HG03095 (cell line): ENCODE measurements around the gene PLA2G3.

Experiments used
- ATAC-seq: cut with Tn5 transposase; IDR thresholded peaks from one replicate; pipeline ENCODE4 v1.9.1; 2021; ENCODE audit warnings: moderate library complexity; ENCODE audit not compliant: unreplicated experiment

The PLA2G3 gene

DNA sequence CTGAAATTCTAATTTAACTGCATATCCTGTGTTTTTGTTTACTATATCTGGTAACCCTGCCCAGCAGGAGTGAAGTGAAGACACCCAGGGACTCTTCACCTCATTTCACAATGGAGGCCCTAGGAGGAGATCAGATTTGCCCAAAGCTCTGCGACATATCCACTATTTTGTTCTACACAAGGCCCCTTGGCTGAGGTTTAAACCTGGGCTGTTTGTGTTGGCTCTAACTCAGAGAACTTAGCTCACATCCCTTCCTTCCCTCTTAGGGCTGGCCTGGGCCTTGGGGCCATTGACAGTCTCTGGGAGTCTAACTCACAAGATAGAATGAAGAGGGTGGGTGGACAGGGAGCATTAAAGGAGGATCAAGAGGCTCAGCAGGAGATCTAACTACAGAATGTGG is 8.2 kb upstream of the PLA2G3 start:
- ATAC-seq = no peak

DNA sequence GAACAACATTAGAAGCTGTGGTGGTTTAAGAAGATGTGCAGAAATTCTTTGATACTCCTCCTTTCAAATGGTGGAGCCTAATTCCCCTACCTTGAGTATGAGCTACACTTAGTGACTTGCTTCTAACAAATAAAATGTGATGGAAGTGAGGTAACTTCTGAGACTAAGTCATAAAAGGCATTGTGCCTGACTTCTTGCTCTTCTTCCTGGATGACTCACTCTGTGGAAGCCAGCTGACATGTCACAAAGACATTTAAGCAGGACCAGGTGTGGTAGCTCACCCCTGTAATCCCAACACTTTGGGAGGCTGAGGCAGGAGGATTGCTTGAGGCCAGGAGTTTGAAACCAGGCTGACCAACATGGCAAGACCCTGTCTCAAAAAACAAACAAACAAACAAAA is 3.9 kb upstream of the PLA2G3 start:
- no peak for ATAC-seq

DNA sequence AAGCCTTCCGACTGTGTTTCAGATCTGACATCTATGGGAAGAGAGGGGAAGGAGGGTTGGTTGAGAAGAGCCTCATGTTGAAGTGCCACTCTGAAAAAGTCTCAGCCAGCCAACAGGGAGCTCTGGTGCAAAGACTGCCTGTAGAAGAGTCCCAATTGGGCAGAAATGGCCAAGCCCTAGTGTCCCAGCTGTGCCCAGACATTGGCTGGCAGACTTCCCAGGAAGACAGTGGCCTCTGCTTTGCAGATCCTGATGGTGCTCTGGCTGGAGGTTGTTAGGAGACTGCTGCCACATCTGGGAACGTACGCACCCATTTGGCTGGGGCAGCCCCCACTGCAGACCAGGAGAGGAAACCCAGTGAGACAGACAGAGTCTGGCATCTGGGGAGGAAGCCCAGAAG is 3.2 kb upstream of the PLA2G3 start:
- ATAC-seq = no peak

DNA sequence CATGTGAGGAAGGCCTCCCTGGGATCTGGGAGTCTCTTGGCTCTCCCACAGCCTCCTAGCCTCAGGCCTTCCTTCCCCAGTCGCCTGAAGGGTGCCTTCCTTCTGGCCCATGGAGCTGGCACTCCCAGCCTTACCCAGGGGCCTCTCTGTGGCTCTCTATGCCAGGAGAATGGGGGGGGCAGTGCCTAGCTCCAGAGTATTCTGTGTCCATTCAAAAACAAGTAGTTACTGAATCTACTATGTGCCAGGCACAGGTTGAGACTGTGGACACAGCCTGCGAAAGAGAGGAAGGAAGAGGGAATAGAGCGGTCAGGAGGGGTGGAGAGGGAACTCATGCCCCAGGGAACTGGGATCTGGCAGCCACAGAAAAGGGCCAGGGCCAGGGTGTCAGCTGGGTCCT is 2.7 kb upstream of the PLA2G3 start:
- ATAC-seq = no peak

DNA sequence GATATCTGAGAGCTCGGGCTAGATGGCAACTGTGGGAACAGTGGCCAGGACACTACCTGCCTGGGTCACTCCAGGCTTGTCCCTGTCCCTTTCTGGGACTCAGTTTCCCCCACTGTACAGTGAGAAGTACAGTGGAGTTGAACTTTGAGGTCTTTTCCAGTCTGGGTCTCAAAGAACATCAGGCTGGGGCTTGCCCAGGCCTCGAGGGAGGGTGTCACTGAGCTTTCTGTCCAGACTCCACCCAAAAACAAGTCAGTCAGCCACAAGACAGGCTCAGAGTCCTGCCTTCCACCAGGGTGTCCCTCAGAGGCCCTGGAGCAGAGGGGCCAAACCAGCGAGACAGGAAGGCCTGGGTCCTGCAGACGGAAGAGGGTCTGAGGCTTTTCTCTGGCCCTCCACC is 2.0 kb upstream of the PLA2G3 start:
- ATAC-seq = no peak

DNA sequence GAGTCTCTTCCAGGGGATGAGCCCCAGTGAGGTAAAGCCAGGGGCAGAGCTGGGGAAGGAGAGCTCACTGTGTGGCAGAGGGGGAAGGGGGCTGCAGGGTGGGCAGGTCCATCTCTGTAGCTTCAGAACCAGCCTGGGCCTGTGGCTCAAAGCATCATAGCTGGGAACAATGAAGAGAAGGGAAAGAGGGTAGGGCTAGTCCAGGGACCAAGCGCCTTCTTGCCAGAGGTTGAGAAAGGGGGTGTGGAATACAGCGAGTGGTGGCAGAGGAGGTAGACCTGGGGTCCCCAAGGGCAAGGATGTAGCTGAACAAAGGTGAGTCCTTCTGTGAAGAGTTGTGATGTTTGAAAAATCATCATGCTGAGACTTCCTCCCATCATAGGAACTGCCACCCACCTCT is 1.2 kb upstream of the PLA2G3 start:
- no peak for ATAC-seq

DNA sequence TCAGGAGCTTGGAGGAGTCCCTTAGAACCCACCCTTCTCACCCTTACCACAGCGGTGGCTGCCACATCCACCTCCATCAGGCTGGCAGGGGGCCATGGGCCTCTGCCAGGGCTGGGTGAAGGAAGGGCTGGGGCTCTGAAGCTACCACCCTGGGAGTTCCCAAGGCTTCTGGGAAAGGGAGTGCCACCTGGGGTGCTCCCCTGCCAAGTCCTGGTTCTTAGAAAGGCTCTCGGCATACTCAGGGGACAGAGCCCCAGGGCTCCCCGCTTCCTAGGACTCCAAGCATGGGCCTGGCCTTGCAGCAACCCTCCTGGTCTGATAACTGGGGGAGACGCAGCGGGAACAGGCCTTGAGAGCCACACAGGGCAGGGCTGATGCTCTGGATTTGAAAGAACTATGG is 438 bp upstream of the PLA2G3 start:
- ATAC-seq = no peak

DNA sequence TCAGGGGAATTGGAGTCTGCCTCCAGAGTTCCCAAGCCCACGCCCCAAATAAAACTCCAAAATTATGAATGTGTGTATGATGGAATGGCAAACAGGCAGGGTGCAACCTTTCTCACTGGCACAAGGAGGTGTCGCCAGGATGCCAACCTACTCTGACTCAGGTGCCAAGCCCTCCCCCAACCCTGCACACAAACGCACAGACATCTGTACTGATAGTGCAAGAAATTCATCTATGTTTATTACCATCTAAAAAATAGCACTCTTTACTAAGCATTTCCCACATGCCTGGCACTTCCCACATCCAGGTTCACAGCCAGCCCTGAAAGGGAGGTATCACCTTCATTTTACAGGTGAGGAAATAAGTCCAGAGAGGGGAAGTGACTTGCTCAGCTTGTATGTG is 1.2 kb downstream of the PLA2G3 start:
- no peak for ATAC-seq

DNA sequence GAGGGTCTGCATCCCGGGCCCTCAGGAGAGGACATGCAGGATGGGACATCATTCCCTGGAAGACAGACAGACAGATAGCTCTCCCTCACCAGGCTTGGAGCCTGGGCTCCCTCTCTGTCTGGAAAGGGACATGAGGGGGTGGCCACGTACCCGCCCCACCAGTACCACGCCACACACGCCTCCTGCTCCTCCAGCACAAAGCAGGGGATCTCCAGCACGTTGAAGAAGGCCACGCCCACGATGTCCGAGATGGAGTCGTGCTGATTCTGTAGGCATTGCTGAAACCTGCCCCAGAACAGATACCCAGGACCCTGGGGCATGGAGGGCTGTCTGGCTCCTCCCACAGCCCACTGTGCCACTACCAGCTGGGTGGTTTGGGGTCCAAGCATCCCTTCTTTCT is 2.2 kb downstream of the PLA2G3 start:
- ATAC-seq = no peak

DNA sequence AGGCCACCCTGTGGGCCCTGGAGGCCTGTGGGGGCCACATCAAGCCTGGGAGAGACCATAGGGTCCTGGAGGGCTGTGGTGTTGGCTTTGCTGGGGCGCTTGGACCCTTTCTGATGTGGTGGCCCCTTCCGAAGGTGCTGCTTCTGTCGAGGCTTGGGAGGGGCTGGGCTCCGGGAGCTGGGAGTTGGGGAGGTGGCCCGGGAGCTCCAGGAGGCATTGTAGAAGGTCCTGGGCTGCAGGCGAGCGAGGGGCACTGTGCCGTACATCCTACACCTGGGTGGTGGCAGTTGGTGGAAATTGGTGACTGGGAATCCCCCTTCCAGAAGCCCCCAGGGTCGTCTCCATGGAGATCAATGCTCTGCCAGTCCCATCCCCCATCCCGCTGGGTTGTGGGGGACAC is 2.6 kb downstream of the PLA2G3 start:
- ATAC-seq = no peak

DNA sequence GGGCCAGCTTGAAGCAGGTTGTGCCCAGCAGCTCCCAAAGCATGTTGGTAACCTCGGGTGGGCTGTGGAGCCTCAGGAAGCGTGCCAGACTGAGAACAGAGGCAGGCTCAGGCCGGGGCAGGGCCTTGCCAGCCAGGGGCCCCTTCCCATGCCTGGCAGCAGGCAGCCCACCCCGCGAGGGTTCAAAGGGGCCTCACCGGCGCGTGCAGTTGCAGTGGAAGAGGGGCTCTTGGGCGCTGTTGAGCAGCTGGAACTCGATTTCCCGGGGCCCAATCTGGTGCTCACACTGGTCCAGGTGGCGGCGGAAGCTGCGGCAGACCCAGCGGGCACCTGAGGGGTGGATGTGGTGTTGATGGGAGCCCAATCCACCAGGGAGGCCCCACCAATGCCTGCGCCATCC is 3.6 kb downstream of the PLA2G3 start:
- ATAC-seq = no peak

DNA sequence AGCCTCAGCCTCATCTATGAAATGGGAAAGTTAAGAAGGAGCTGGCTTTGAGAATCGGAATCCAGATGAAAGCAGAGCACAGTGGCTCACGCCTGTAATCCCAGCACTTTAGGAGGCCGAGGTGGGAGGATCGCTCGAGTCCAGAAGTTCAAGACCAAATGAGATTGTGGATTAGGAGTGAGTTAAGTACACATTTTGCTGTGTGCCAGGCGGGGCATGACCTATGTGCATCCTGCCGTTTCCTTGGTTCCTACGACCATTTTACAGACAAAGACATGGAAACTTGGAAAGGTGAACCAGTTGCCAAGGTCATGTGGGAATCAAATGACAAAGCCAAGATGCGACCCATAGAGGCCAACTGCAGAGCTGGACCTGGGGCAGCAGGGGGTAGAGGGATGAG is 4.2 kb downstream of the PLA2G3 start:
- no peak for ATAC-seq

DNA sequence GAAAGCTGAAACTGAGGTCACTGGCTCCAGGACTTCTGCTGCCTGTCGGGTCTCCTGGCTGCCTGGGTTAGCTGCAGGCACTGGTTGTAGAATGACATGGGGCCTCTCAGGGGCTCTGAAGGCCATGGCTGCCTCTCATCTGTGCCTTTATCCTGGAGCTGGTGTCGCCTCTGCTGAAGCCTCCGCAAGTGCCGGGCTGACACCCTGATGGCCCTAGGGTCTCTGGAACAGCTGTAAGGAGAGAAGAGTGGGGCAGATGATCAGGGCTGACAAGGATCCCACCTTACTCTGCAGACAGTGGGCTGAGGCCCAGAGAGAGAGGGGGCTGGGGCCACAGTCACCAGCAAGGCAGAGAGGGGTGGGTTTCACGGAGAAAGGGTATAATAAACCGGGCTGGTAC is 4.6 kb downstream of the PLA2G3 start:
- ATAC-seq = no peak

DNA sequence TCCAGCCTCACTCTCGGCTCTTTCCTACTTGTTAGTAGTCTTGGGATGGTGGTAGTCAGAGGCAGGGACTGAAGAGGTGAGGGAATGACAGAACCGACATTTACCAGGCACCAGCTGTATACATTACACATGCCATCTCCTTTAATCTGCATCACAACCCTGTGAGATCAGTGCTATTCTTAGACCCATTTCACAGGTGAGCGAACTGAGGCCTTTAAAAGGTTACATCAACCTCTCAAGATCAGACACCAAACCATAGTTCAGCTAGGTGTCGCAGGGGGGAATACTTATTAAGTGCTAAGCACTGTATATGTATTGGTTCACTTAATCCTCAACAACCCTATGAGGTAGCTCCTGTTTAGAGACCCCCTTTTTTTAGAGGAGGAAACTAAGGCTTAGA is 5.6 kb downstream of the PLA2G3 start:
- ATAC-seq = no peak

DNA sequence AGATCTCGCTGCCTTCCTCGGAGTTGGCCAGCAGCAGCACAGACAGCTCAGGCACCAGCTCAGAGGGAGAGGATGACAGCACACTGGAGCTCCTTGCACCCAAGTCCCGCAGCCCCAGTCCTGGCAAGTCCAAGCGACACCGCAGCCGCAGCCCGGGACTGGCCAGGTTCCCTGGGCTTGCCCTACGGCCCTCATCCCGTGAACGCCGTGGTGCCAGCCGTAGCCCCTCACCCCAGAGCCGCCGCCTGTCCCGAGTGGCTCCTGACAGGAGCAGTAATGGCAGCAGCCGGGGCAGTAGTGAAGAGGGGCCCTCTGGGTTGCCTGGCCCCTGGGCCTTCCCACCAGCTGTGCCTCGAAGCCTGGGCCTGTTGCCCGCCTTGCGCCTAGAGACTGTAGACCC is 6.4 kb downstream of the PLA2G3 start:
- no peak for ATAC-seq

DNA sequence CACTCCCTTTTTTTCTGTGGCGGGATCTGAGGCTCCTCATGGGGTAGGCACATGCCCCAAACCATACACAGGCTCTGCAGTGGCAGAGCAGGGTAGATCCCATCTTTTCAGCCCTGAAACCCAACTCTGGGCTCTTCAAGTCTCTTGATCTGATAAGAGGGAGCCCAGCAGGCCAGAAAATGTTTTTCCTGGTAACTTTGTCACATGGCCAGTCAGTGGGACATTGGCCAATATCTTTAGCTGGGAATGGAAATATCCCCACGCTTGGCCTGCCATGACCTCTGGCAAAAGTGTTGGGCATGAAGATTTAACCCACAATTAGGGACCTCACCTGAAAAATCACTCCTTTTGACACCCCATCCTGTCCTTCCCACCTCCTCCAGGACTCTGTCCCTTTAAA is 9.4 kb downstream of the PLA2G3 start:
- no peak for ATAC-seq

DNA sequence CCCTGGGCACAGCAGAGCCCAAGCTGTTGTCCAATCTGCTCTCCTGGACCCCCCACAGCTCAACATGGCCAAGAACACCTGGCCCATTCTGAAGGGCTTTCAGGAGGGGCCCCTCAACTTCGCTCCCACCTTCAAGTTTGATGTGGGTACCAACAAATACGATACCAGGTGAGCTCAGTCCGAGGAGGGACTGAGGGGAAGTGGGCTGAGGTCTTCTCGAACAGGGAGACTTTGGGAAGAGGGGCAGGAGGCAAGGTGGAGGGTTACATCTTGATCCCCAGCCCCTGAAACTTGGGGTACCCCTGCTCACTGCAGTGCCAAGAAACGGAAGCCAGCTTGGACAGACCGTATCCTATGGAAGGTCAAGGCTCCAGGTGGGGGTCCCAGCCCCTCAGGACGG is 12.2 kb downstream of the PLA2G3 start:
- no peak for ATAC-seq

DNA sequence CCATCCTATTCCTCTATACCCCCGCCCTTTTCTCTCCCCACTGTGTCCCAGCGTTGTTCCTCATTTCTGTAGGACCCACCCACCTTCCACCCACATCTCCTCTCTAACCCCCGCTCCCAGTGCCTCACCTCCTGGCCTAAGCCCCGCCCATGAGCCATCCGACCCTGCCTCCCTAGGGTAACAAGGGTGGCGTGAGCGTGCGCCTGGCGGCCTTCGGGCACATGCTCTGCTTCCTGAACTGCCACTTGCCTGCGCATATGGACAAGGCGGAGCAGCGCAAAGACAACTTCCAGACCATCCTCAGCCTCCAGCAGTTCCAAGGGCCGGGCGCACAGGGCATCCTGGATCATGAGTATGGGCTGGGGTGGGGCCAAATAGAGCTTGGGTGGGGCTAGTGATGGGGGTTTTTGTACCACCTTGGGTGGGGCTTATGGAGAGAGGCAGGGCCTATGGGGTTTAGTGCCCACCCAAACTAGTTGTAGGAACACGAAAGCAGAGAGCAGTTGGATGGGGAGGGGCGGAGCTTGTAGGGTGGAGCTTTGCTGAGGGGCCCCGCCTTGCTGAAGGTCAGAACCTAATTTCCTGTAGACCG is 13.0 kb downstream of the PLA2G3 start:
- no peak for ATAC-seq

DNA sequence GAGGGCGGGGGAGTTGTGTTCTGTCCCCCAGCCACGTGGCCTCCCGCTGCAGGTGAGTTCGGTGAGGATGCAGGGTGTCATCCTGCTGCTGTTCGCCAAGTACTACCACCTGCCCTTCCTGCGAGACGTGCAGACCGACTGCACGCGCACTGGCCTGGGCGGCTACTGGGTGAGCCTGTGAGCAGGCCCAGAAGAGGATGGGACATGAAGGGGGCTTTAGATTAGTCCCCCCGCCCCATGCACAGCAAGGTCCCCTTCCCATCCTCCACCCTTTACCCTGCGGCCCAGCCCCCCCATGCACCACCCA is 13.5 kb downstream of the PLA2G3 start:
- no peak for ATAC-seq

DNA sequence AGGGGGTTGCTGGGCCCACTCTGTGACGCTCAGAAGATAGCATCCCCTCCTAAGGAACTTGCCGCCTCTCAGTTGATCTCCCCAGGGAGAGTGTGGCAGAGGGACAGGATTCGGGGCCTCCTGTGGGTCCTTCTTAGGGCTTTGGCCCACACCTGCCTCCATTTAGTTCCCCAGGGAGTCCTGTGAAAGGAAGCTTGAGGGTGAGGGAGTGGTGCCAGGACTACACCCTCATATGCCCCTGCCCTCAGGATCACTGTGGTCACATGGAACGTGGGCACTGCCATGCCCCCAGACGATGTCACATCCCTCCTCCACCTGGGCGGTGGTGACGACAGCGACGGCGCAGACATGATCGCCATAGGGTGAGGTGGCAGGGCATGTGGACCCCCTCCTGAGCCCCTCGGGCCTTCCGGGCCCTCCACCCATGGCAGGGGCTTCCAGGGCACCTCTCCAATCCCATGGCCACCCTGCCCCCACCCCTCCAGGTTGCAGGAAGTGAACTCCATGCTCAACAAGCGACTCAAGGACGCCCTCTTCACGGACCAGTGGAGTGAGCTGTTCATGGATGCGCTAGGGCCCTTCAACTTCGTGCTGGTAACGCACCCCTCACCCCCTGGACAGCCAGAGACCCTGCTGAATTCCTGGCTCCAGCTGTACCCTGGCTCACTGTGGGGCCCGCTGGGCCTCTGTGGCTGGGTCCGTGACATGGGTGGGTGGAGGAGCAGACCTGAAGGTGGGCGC is 14.0 kb downstream of the PLA2G3 start:
- no peak for ATAC-seq

DNA sequence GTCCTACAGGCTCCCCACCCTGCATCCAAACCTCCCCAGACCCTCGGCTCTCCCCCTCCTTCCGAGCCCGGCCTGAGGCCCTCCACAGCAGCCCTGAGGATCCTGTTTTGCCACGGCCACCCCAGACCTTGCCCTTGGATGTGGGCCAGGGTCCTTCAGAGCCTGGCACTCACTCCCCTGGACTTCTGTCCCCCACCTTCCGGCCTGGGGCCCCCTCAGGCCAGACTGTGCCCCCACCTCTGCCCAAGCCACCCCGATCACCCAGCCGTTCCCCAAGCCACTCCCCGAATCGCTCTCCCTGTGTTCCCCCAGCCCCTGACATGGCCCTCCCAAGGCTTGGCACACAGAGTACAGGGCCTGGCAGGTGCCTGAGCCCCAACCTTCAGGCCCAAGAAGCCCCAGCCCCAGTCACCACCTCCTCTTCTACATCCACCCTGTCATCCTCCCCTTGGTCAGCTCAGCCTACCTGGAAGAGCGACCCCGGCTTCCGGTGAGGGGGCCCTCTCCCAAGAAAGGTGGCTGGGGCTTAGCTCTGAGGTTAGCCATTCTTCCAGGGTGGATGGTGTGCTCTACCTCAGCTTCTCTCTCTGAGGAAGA is 14.7 kb downstream of the PLA2G3 start:
- ATAC-seq = no peak

DNA sequence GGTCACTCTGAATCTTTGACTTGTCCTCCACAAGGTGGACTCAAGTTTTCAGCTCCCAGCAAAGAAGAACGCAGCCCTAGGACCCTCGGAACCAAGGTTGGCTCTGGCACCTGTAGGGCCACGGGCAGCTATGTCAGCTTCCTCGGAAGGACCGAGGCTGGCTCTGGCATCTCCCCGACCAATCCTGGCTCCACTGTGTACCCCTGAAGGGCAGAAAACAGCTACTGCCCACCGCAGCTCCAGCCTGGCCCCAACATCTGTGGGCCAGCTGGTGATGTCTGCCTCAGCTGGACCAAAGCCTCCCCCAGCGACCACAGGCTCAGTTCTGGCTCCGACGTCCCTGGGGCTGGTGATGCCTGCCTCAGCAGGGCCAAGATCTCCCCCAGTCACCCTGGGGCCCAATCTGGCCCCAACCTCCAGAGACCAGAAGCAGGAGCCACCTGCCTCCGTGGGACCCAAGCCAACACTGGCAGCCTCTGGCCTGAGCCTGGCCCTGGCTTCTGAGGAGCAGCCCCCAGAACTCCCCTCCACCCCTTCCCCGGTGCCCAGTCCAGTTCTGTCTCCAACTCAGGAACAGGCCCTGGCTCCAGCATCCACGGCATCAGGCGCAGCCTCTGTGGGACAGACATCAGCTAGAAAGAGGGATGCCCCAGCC is 15.4 kb downstream of the PLA2G3 start:
- ATAC-seq = no peak
